ENCODE results near the gene SREBF1.
A peak's percentile ranks its signal among the peaks of the same experiment; 100 is the strongest.

The SREBF1 gene

DNA sequence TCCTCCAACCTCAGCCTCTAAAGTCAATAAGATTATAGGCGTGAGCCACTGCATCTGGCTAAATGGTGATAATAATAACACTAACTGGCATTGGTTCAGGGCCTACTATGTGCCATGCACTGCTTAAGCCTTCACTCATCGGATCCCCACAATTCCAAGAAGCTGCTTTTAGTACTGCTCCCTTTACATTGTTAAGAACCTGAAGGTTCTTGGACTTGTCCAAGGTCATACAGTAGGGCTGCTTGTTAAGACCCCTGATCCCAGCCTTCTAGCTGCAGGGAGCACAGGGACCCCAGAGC is 6.6 kb downstream of the SREBF1 start:
- no peaks in the 10 kb centered on the region for H3K9me3 ChIP-seq (ENCODE audit: control insufficient read depth, insufficient read depth, low read depth, low read length)
- peaks cover 11% of the 10 kb centered on the region for H3K4me1 ChIP-seq (ENCODE audit: control insufficient read depth, insufficient read depth, low read length)
- no peaks in the 10 kb centered on the region for H3K27me3 ChIP-seq (ENCODE audit: control insufficient read depth, insufficient read depth, low read length)
- H3K27ac ChIP-seq (ENCODE audit: low read depth, low read length): no peak overlapping the region
- no peak overlapping the region for H3K9ac ChIP-seq (ENCODE audit: low read length)
- H3K4me3 ChIP-seq (ENCODE audit: low read depth, low read length): no peak overlapping the region
- peaks cover 6% of the 10 kb centered on the region for H3K36me3 ChIP-seq (ENCODE audit: control insufficient read depth, insufficient read depth, low read length)

DNA sequence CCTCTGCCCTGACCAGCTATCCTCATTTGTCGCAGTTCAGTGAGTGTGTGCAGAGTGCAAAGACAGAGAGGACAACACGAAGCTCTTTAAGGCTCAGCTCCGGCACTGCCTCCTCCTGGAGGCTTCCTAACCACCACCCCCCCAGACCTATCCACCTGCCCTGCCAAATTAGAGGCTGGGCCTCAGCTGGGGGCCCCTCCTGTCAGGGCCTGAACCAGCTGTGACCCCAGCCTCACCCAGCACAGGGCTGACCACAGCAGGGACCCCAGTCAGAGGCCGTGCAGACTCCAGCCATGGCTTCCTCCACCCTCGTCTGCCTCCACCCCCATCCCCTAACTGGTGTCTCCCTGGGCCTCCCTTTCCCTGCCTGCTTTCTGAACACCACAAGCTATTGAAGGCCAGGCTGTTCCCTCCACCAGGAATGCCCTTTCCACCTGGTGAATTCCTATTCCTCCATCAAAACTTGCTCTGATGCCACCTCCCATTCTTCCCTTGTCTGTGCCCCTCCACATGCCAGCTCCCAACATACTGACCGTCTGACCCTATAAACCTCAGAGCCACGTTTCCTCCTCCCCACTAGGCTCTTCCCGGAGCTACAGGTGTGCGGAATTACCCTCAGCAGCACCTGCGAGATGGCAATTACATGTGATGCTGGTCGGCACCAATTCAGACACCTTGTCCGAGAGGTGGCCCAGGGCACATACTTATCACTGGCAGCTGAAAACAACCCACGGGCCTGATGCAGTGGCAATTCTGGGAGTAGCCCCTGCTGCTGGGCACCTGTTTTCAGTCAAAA is 8.8 kb downstream of the SREBF1 start:
- no peak overlapping the region for H3K27ac ChIP-seq (ENCODE audit: low read depth, low read length)
- H3K4me1 ChIP-seq (ENCODE audit: control insufficient read depth, insufficient read depth, low read length): peaks cover 24% of the 10 kb centered on the region
- no peaks in the 10 kb centered on the region for H3K9me3 ChIP-seq (ENCODE audit: control insufficient read depth, insufficient read depth, low read depth, low read length)
- H3K27me3 ChIP-seq (ENCODE audit: control insufficient read depth, insufficient read depth, low read length): peaks cover 2% of the 10 kb centered on the region
- H3K36me3 ChIP-seq (ENCODE audit: control insufficient read depth, insufficient read depth, low read length): peaks cover 6% of the 10 kb centered on the region
- H3K9ac ChIP-seq (ENCODE audit: low read length): no peak overlapping the region
- no peak overlapping the region for H3K4me3 ChIP-seq (ENCODE audit: low read depth, low read length)

DNA sequence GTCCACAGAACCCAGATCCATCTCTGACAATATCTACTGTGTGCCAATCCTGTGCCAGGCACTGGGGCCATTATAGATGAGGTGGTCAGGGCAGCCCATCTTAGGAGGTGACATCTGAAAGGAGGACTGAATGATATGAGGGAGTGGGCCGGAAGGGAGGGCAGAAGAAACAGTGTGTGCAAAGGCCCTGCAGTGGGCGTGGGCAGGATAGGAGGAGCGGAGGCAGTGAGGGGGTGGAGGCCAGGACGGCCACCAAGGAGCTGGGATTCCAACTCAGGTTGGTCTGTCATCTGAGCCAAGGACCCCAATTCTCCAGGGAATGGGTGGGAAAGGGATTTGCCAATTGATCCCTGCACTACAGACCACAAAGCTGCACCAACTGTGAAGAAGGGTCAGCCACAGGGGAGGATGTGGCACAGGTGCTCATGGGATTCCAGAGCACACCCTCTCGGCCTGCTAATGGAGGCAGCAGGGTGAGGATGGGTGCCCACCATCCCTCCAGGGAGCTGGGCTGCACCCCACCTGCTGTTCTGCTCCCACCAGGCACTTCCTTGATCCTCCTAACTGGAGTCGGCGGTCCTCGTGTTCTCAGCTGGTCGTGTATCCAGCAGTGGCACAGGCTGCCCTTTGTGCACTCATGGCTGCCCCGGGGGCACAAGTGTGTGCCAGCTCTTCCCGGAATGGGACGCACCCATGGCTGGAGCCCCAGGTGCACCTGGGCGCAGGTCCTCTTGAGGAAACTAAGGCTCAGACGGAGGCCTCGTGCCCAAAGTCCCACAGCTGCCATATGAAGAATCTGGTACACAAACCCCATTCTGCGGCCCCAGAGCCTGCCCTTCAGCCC is 9.6 kb downstream of the SREBF1 start:
- Histone ChIP-seq H3K9me3 (ENCODE audit: control insufficient read depth, insufficient read depth, low read depth, low read length) (no peaks in the 10 kb centered on the region), H3K27me3 (ENCODE audit: control insufficient read depth, insufficient read depth, low read length) (peaks cover 9% of the 10 kb centered on the region), H3K27ac (ENCODE audit: low read depth, low read length) (no peak overlapping the region), H3K36me3 (ENCODE audit: control insufficient read depth, insufficient read depth, low read length) (peaks cover 6% of the 10 kb centered on the region), H3K9ac (ENCODE audit: low read length) (no peak overlapping the region), H3K4me1 (ENCODE audit: control insufficient read depth, insufficient read depth, low read length) (peaks cover 32% of the 10 kb centered on the region), H3K4me3 (ENCODE audit: low read depth, low read length) (no peak overlapping the region)

DNA sequence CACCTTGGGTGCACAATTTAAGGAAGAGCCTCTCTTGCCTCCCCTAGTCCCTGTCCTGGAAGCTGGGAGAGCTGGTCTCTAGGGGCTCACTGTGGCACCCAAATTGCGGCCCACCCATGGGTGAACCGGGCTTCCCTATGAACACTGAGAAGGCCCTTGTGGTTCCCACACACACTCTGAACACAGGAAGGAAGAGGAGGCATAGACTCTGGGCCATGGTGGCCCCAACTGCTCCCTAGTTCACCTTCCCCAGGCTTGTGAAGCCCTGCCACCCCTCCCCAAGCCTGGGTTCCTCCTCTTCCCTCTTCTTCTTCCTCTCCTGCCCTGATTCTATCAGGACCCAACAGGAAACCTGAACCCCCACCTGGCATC is 10.5 kb downstream of the SREBF1 start:
- H3K9me3 ChIP-seq (ENCODE audit: control insufficient read depth, insufficient read depth, low read depth, low read length): no peaks in the 10 kb centered on the region
- peaks cover under 1% of the 10 kb centered on the region; the same call in 1 of the 2 replicates for H3K36me3 ChIP-seq (ENCODE audit: control insufficient read depth, insufficient read depth, low read length)
- H3K4me1 ChIP-seq (ENCODE audit: control insufficient read depth, insufficient read depth, low read length): peaks cover 34% of the 10 kb centered on the region
- peaks cover 14% of the 10 kb centered on the region for H3K27me3 ChIP-seq (ENCODE audit: control insufficient read depth, insufficient read depth, low read length)
- H3K27ac ChIP-seq (ENCODE audit: low read depth, low read length): no peak overlapping the region
- no peak overlapping the region for H3K4me3 ChIP-seq (ENCODE audit: low read depth, low read length)
- no peak overlapping the region for H3K9ac ChIP-seq (ENCODE audit: low read length)

DNA sequence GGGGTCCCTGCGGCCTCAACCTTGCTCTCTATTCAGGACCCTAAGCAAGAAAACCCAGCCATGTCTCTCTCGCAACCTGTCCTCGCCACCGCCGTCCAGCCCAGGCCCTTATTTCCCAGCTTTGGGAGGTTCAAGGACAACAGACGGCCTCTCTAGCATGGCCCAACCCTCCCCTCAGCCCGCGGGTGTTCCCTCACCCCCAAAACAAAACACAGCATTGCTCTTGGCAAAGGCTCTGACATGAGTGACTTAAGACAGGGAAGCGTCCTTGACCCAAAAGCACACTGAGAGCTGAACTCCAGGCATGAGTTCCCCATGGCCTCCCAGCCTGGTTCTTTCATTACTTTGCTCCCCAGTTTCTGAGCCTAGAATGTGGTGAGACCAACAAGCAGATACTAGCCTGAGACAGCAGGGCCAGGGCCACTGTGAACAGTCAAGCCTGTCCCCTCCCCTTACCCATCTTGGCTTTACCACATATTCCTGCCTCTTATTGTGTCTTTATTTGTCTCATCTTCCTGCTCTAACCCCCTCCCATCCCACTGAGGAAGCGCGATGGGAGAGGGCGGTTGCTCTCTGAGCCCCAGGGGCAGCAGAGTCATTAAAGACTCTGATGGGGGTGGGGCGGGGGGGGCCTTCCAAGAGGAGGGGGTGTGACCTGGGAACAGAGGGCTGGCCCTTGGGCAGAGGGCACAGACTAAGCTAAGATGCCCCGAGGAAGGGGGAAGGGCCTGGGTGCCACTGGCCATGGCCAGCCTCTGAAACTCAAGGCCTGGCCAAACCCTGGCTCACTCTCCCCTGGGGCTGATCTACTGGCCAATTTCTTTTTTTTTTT is 11.8 kb downstream of the SREBF1 start:
- peak overlapping the region; percentile 48 for H3K9ac ChIP-seq (ENCODE audit: low read length)
- H3K9me3 ChIP-seq (ENCODE audit: control insufficient read depth, insufficient read depth, low read depth, low read length): no peaks in the 10 kb centered on the region
- peaks cover 42% of the 10 kb centered on the region for H3K4me1 ChIP-seq (ENCODE audit: control insufficient read depth, insufficient read depth, low read length)
- peaks cover 4% of the 10 kb centered on the region; the same call in 1 of the 2 replicates for H3K36me3 ChIP-seq (ENCODE audit: control insufficient read depth, insufficient read depth, low read length)
- H3K27ac ChIP-seq (ENCODE audit: low read depth, low read length): no peak overlapping the region; the same call in 1 of the 2 replicates
- 0 out of 2 replicates have a peak overlapping the region, but pooled peaks have one; percentile 19 for H3K4me3 ChIP-seq (ENCODE audit: low read depth, low read length)
- H3K27me3 ChIP-seq (ENCODE audit: control insufficient read depth, insufficient read depth, low read length): peaks cover 14% of the 10 kb centered on the region

DNA sequence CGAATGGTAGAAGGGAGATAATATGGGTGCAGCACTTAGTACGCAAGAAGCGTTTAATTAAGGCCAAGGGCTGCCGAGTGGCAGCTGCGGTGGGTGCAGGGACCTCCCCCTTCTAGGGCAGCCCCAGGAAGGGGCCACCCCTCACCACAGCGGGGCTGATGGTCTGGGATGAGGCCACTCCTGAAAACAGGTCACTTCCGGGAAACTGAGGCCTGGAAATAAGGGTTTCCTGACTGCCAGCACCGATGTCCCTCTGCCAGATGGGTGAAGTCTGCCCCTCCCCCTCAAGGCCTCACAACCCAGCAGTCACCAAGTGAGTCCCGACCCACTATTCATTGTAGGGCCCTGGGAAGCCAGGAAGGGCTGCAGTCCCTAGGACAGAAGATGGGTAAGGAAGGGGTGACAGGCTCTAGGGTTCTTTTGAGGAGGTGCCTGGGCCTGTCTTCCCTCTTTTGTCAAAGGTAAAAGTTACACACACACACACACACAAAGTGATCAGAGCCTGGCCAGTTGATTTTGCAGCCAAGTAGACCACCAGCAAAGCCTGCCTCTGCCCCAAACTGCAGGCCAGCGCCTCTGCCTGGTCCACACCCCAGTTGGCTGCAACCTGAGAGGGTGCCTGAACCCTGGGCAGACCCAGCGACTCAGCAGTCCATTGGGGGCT is 12.5 kb downstream of the SREBF1 start:
- Histone ChIP-seq H3K4me3 (ENCODE audit: low read depth, low read length) (peak overlapping the region; percentile 35), H3K9me3 (ENCODE audit: control insufficient read depth, insufficient read depth, low read depth, low read length) (no peaks in the 10 kb centered on the region), H3K27ac (ENCODE audit: low read depth, low read length) (peak overlapping the region; percentile 67; the same call in 1 of the 2 replicates), H3K9ac (ENCODE audit: low read length) (peak overlapping the region; percentile 48), H3K4me1 (ENCODE audit: control insufficient read depth, insufficient read depth, low read length) (peaks cover 47% of the 10 kb centered on the region), H3K36me3 (ENCODE audit: control insufficient read depth, insufficient read depth, low read length) (peaks cover 8% of the 10 kb centered on the region), H3K27me3 (ENCODE audit: control insufficient read depth, insufficient read depth, low read length) (peaks cover 14% of the 10 kb centered on the region)

DNA sequence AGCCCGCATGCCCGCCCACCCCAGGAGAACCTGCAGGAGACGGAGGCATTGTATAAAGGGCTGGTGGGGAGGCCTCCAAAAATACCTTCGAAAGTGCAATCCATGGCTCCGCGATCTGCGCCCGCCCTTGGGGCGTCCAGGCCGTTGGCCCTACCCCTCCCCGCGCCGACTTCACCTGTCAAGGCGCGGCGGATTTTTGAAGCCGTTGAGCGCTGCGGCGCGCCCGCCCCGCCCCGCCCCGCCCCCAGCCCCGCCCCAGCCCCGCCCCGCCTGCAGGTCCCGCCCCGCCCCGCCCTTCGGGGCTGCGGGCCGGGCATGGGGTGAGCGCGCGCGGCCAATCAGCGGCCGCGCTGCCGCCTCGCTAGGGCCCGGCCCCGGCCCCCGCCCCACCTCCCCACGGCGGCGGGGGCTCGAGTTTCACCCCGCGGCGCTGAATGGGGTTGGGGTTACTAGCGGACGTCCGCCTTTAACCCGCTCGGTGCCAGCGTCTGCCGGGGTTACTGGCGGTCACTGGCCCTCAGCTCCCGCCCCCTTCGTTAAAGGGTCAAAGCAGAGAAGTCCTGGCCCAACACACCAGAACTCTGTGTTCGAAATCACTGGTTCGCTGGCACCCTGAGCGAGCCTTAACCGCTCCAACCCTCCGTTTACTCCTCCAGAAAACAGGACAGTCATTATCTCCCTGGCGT is 13.2 kb downstream of the SREBF1 start:
- Histone ChIP-seq H3K36me3 (ENCODE audit: control insufficient read depth, insufficient read depth, low read length) (peaks cover 14% of the 10 kb centered on the region), H3K9me3 (ENCODE audit: control insufficient read depth, insufficient read depth, low read depth, low read length) (no peaks in the 10 kb centered on the region), H3K4me1 (ENCODE audit: control insufficient read depth, insufficient read depth, low read length) (peaks cover 50% of the 10 kb centered on the region), H3K27ac (ENCODE audit: low read depth, low read length) (peak overlapping the region; percentile 67; the same call in 1 of the 2 replicates), H3K4me3 (ENCODE audit: low read depth, low read length) (peak overlapping the region; percentile 54), H3K9ac (ENCODE audit: low read length) (peak overlapping the region; percentile 48), H3K27me3 (ENCODE audit: control insufficient read depth, insufficient read depth, low read length) (peaks cover 14% of the 10 kb centered on the region)

DNA sequence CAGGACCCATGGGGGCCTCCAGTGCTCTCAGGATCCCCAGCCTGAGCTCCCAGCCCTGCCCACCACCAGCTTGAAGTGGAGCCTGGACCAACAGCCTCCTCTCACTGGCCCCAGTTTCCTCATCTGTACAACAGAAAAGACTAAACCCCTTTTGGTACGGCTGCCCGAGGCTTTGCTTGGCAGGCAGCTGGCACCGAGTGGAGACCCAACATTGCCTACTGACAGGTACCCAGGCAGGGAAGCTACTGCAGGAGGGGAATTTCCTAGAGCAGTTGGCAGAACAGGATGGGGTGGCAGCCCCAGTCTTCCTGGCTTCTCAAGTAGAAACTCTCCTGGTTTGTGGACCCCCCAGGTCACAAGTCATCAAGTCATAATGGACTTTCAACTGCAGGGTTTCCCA is 14.2 kb downstream of the SREBF1 start:
- peaks cover 14% of the 10 kb centered on the region for H3K27me3 ChIP-seq (ENCODE audit: control insufficient read depth, insufficient read depth, low read length)
- H3K36me3 ChIP-seq (ENCODE audit: control insufficient read depth, insufficient read depth, low read length): peaks cover 23% of the 10 kb centered on the region
- H3K27ac ChIP-seq (ENCODE audit: low read depth, low read length): no peak overlapping the region
- H3K9ac ChIP-seq (ENCODE audit: low read length): no peak overlapping the region
- no peak overlapping the region; the same call in 1 of the 2 replicates for H3K4me3 ChIP-seq (ENCODE audit: low read depth, low read length)
- peaks cover 58% of the 10 kb centered on the region for H3K4me1 ChIP-seq (ENCODE audit: control insufficient read depth, insufficient read depth, low read length)
- H3K9me3 ChIP-seq (ENCODE audit: control insufficient read depth, insufficient read depth, low read depth, low read length): no peaks in the 10 kb centered on the region

DNA sequence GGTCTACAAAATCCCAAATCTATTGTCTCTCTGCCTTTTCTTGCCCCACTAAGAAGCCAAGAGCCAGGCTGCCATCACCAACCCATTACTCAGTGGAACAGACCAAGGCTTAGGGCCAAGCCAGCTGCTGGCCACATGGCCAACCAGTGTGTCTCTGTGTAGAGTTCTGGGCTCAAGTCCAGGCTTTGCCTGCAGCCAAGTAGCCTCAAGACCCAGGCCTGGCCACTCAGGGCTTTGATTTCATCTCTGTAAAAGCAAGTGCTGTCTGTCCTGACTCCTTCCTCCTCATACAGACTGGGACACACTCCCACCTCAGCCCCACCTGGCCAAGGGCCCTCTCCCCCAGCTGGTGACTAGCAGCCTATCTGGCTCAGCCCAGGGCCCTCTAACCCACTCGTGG is 14.6 kb downstream of the SREBF1 start:
- Histone ChIP-seq H3K4me1 (ENCODE audit: control insufficient read depth, insufficient read depth, low read length) (peaks cover 59% of the 10 kb centered on the region), H3K9ac (ENCODE audit: low read length) (no peak overlapping the region), H3K36me3 (ENCODE audit: control insufficient read depth, insufficient read depth, low read length) (peaks cover 27% of the 10 kb centered on the region), H3K9me3 (ENCODE audit: control insufficient read depth, insufficient read depth, low read depth, low read length) (no peaks in the 10 kb centered on the region), H3K4me3 (ENCODE audit: low read depth, low read length) (no peak overlapping the region), H3K27ac (ENCODE audit: low read depth, low read length) (no peak overlapping the region), H3K27me3 (ENCODE audit: control insufficient read depth, insufficient read depth, low read length) (peaks cover 14% of the 10 kb centered on the region)
